Thyroid gland (tissue), 4 donors: Measurements from ENCODE around the gene GFRA4.

Experiments
- CTCF ChIP-seq, 6 experiments: fragments of 200-600 bp in 3 of 6; fragments of 450-650 bp in 3 of 6; sonication (generic) in 3 of 6; IDR thresholded peaks; one replicate each; pipeline ENCODE4 v1.5.1; 2016 to 2019; ENCODE audit warnings: antibody characterized with exemption in 6 of 6, mild to moderate bottlenecking in 2 of 6, inconsistent platforms in 1 of 6, moderate library complexity in 1 of 6
- POLR2A ChIP-seq, 2 donors: fragments of 450-650 bp; IDR thresholded peaks; one replicate each; pipeline ENCODE4 v1.6.1; 2017; ENCODE audit warnings: antibody characterized with exemption in 2 of 2, mild to moderate bottlenecking in 2 of 2, moderate library complexity in 1 of 2

- TF ChIP-seq CTCF (IDR thresholded peaks at IDR 0.05) = no peak
- TF ChIP-seq POLR2A (IDR thresholded peaks at IDR 0.05) = no peak
Observed at GRCh38 chr20:3673221-3674070, 10.2 kb upstream of the GFRA4 start.
